HepG2 (cell line): ENCODE results near the gene RELL1. TPM values are rescaled to one million over a fixed set of nuclear protein-coding genes. Genes with fewer than 3 reads are reported as not detected.

ENCODE experiments used
- ATAC-seq: fragments of 200-7000 bp; cut with Tn5 transposase; 3 replicates; pipeline ENCODE4 v1.9.1; 2020; ENCODE audit warnings: mild to moderate bottlenecking, moderate library complexity
- BruUV-seq: library from RNA; stranded (reverse); fragments of 400-500 nt; replicated peaks from 2 replicates; lab custom pipeline; 2021; lab: Mats Ljungman, UMichigan
- CTCF ChIA-PET: fragments of 300-600 bp; formaldehyde crosslinking; extraction: SDS; loops from one replicate; lab custom pipeline; 2021; ENCODE audit warnings: low total read pairs, inconsistent platforms, low intra/inter-chr PET ratio; lab: Yijun Ruan, JAX
- POLR2A ChIA-PET: fragments of 350-600 bp; sonication (Branson Sonifier 250); formaldehyde crosslinking; loops from one replicate; lab custom pipeline; 2020; ENCODE audit warnings: antibody characterized with exemption, inconsistent platforms; lab: Yijun Ruan, JAX
- DNase-seq: peaks from one replicate; pipeline ENCODE4 v3.0.0-alpha.2; 2015; ENCODE audit warnings: low spot score
- FAIRE-seq: peaks from 3 replicates; lab custom pipeline; 2011; peaks lifted over from hg19 to GRCh38; lab: Jason Lieb, UNC
- H2AFZ ChIP-seq: one replicate; pipeline ENCODE4 v1.6.1; 2011; ENCODE audit warnings: low read length, inconsistent platforms
- H3K27ac ChIP-seq: fragments of 300-600 bp; 3 replicates; pipeline ENCODE4 v1.8.0; 2011; ENCODE audit warnings: mixed run types, mild to moderate bottlenecking, mixed read lengths, low read length, inconsistent platforms; ENCODE audit not compliant: insufficient read depth; ENCODE audit errors: extremely low read length
- H3K27me3 ChIP-seq, 2 experiments: fragments of 200-600 bp in 1 of 2; 2 replicates in 1 of 2; 3 replicates in 1 of 2; pipeline versions ENCODE4 v1.6.0 to v1.8.0; 2011; ENCODE audit warnings: low read length in 2 of 2, mild to moderate bottlenecking in 2 of 2, moderate library complexity in 2 of 2, inconsistent platforms in 1 of 2; ENCODE audit not compliant: insufficient read depth in 2 of 2, control insufficient read depth in 1 of 2
- H3K36me3 ChIP-seq, 2 experiments: fragments of 200-600 bp in 1 of 2; replicated peaks in 1 of 2; 2 replicates in 1 of 2; 3 replicates in 1 of 2; pipeline versions ENCODE4 v1.5.1 to v1.8.0; 2011; ENCODE audit warnings: low read length in 2 of 2, inconsistent platforms in 1 of 2; ENCODE audit not compliant: insufficient read depth in 2 of 2, control insufficient read depth in 1 of 2
- H3K4me1 ChIP-seq: 2 replicates; pipeline ENCODE4 v1.5.1; 2012; ENCODE audit warnings: low read length, inconsistent platforms; ENCODE audit not compliant: insufficient read depth
- H3K4me2 ChIP-seq: 2 replicates; pipeline ENCODE4 v1.6.0; 2011; ENCODE audit warnings: low read depth, low read length, inconsistent platforms
- H3K4me3 ChIP-seq, 3 experiments: fragments of 200-600 bp in 1 of 3; sonication (generic), shearing (Covaris generic) in 1 of 3; replicated peaks in 1 of 3; 2 replicates each; pipeline ENCODE4 v1.5.1; 2011 to 2016; ENCODE audit warnings: low read length in 3 of 3, inconsistent platforms in 2 of 3, low read depth in 2 of 3, mild to moderate bottlenecking in 2 of 3, control low read depth in 1 of 3, mixed read lengths in 1 of 3; ENCODE audit not compliant: insufficient read depth in 1 of 3
- H3K79me2 ChIP-seq: one replicate; pipeline ENCODE4 v1.6.1; 2011; ENCODE audit warnings: low read length, inconsistent platforms; ENCODE audit not compliant: insufficient read depth
- H3K9ac ChIP-seq: 2 replicates; pipeline ENCODE4 v1.6.0; 2011; ENCODE audit warnings: mild to moderate bottlenecking, low read depth, low read length, inconsistent platforms; ENCODE audit not compliant: insufficient read depth
- H3K9me3 ChIP-seq: 2 replicates; pipeline ENCODE4 v1.5.1; 2012; ENCODE audit warnings: mild to moderate bottlenecking, low read length
- H4K20me1 ChIP-seq: 2 replicates; pipeline ENCODE4 v1.6.0; 2011; ENCODE audit warnings: inconsistent platforms, mild to moderate bottlenecking, low read length, moderate library complexity; ENCODE audit not compliant: insufficient read depth
- AKAP8 ChIP-seq: sonication (generic); formaldehyde crosslinking; IDR thresholded peaks from 2 replicates; pipeline ENCODE4 v1.5.1; 2020; ENCODE audit warnings: mild to moderate bottlenecking, missing genetic modification reagents
- ARHGAP35 ChIP-seq: sonication (generic); formaldehyde crosslinking; IDR thresholded peaks from 2 replicates; pipeline ENCODE4 v1.9.0; 2022; ENCODE audit warnings: mild to moderate bottlenecking, inconsistent platforms, moderate library complexity, missing genetic modification reagents, borderline replicate concordance
- CREBL2 ChIP-seq: sonication (generic); formaldehyde crosslinking; IDR thresholded peaks from 2 replicates; pipeline ENCODE4 v1.8.1; 2023; ENCODE audit warnings: missing genetic modification reagents, mild to moderate bottlenecking, borderline replicate concordance
- FOXK2 ChIP-seq: fragments of 450-650 bp; IDR thresholded peaks from 2 replicates; pipeline ENCODE4 v1.6.1; 2016
- FOXM1 ChIP-seq: sonication (generic); formaldehyde crosslinking; IDR thresholded peaks from 2 replicates; pipeline ENCODE4 v1.5.0; 2020; ENCODE audit warnings: missing genetic modification reagents
- GZF1 ChIP-seq: sonication (generic); formaldehyde crosslinking; IDR thresholded peaks from 2 replicates; pipeline ENCODE4 v1.5.1; 2020; ENCODE audit warnings: mild to moderate bottlenecking, missing genetic modification reagents
- HCFC1 ChIP-seq: fragments of 150-350 bp; IDR thresholded peaks from 2 replicates; pipeline ENCODE4 v1.6.1; 2014; ENCODE audit warnings: low read depth, low read length
- JUNB ChIP-seq: sonication (generic); formaldehyde crosslinking; IDR thresholded peaks from 2 replicates; pipeline ENCODE4 v1.8.0; 2022; ENCODE audit warnings: missing genetic modification reagents, mild to moderate bottlenecking, borderline replicate concordance
- MTF1 ChIP-seq: sonication (generic); formaldehyde crosslinking; IDR thresholded peaks from 2 replicates; pipeline ENCODE4 v1.5.0; 2020; ENCODE audit warnings: missing genetic modification reagents
- MYNN ChIP-seq: sonication (generic); formaldehyde crosslinking; IDR thresholded peaks from 2 replicates; pipeline ENCODE4 v1.4.0; 2020; ENCODE audit warnings: mild to moderate bottlenecking, low read depth, missing genetic modification reagents
- SRSF4 ChIP-seq: fragments of 200-400 bp; formaldehyde crosslinking; IDR thresholded peaks from one replicate; pipeline ENCODE4 v1.6.1; 2018; ENCODE audit warnings: mild to moderate bottlenecking, low read depth, low read length, moderate library complexity; ENCODE audit not compliant: poor library complexity, severe bottlenecking
- XBP1 ChIP-seq: sonication (generic); formaldehyde crosslinking; IDR thresholded peaks from 2 replicates; pipeline ENCODE4 v1.5.0; 2020; ENCODE audit warnings: missing genetic modification reagents
- ZBTB2 ChIP-seq: sonication (generic); formaldehyde crosslinking; IDR thresholded peaks from 2 replicates; pipeline ENCODE4 v1.8.0; 2022; ENCODE audit warnings: low read depth, missing genetic modification reagents
- ZBTB37 ChIP-seq: sonication (generic); formaldehyde crosslinking; IDR thresholded peaks from 2 replicates; pipeline ENCODE4 v1.4.0; 2020; ENCODE audit warnings: mild to moderate bottlenecking, missing genetic modification reagents
- ZC3H4 ChIP-seq: sonication (generic); formaldehyde crosslinking; IDR thresholded peaks from 2 replicates; pipeline ENCODE4 v1.4.0; 2020; ENCODE audit warnings: missing genetic modification reagents, borderline replicate concordance
- ZNF550 ChIP-seq: sonication (generic); formaldehyde crosslinking; IDR thresholded peaks from 2 replicates; pipeline ENCODE4 v1.4.0; 2020; ENCODE audit warnings: mild to moderate bottlenecking, missing genetic modification reagents, borderline replicate concordance
- ZNF597 ChIP-seq: sonication (generic); formaldehyde crosslinking; IDR thresholded peaks from 2 replicates; pipeline ENCODE4 v1.5.0; 2020; ENCODE audit warnings: missing genetic modification reagents
- WGBS: methylation state at CpG from one replicate; pipeline ENCODE4 v1.1.6; 2017; ENCODE audit warnings: low lambda C conversion rate; 5-methylcytosine and 5-hydroxymethylcytosine counted together
- in situ Hi-C: cut with HindIII; loops from 2 replicates; pipeline ENCODE4 v1.10.0; 2017; ENCODE audit warnings: low pct_unique_long_range_greater_than_20kb; ENCODE audit not compliant: extremely low pct_ligation_motif_present
- intact Hi-C: fragments of 100-400 bp; cut with micrococcal nuclease; formaldehyde crosslinking; loops from one replicate; pipeline ENCODE4 v1.10.0; 2022; ENCODE audit not compliant: unreplicated experiment
- polyA plus RNA-seq, 8 experiments: library from polyadenylated mRNA; depleted of rRNA in 3 of 8; stranded (reverse) in 7 of 8; unstranded in 1 of 8; fragments of >200 nt; fragmentation: Illumina TruSeq in 4 of 8; extraction: Trizol in 4 of 8; gene quantifications; 2 replicates each; pipeline versions ENCODE4 v1.2.1 to v1.2.3, GENCODE V29; 2011 to 2016; ENCODE audit warnings: low read depth in 4 of 8, missing spikeins in 1 of 8, mixed read lengths in 1 of 8; ENCODE audit not compliant: insufficient read depth in 1 of 8
- total RNA-seq, 5 experiments: library from RNA; depleted of rRNA; stranded (reverse); fragments of >200 nt; fragmentation: Illumina TruSeq; extraction: Trizol; gene quantifications; 2 replicates each; pipeline ENCODE4 v1.2.3, GENCODE V29; 2016; ENCODE audit warnings: low read depth in 1 of 5

RELL1 gene
- total and polyA plus RNA-seq, 2 of the 13 experiments (the other 11 are each of a cell fraction or from before 2014, with no cell fraction given), result 8.4 to 58.4 TPM

- peaks cover 49% of the 10 kb centered on the region for H3K4me1 ChIP-seq
- no TSS peak for BruUV-seq
- no peak overlapping the region for H3K4me2 ChIP-seq
- no peak for TF ChIP-seq FOXK2
- no peak for TF ChIP-seq SRSF4
- no peak for TF ChIP-seq XBP1 (CRISPR knock-in tag)
- TF ChIP-seq ZBTB2 (CRISPR knock-in tag), result no peak
- TF ChIP-seq ZNF550, result no peak
- no peak for TF ChIP-seq AKAP8
- no peak overlapping the region for H2AFZ ChIP-seq
- H4K20me1 ChIP-seq, result no peaks in the 10 kb centered on the region
- ATAC-seq, result no peak
- no peak for FAIRE-seq
- H3K79me2 ChIP-seq, result peaks cover 15% of the 10 kb centered on the region
- intact Hi-C loops (no loop called here), in situ Hi-C loops (no loop called here)
- WGBS, result 96% methylated on average over 5 of the region's 5 CpGs
- H3K9me3 ChIP-seq, result no peaks in the 10 kb centered on the region
- no peak overlapping the region for H3K4me3 ChIP-seq
- H3K36me3 ChIP-seq, result peaks cover 2 to 16% of the 10 kb centered on the region in 2 experiments; a peak in 3 of 5 replicates
- no peak overlapping the region for H3K9ac ChIP-seq
- POLR2A ChIA-PET, result no interaction called here
- DNase-seq, result no peak
- CTCF ChIA-PET, result no interaction called here
- no peak overlapping the region for H3K27ac ChIP-seq
- H3K27me3 ChIP-seq, result no peaks in the 10 kb centered on the region
Observed at GRCh38 chr4:37650481-37650880, 35.7 kb downstream of the RELL1 start.

- Histone ChIP-seq H3K9ac (no peak overlapping the region), H3K27ac (no peak overlapping the region), H3K4me3 (no peak overlapping the region), H3K4me1 (peaks cover 49% of the 10 kb centered on the region), H4K20me1 (no peaks in the 10 kb centered on the region), H3K9me3 (no peaks in the 10 kb centered on the region), H3K4me2 (no peak overlapping the region), H3K36me3 (peaks cover 2 to 25% of the 10 kb centered on the region in 2 experiments; a peak in 4 of 5 replicates), H3K27me3 (no peaks in the 10 kb centered on the region), H3K79me2 (peaks cover 15% of the 10 kb centered on the region), H2AFZ (no peak overlapping the region)
- 95% methylated on average over 11 of the region's 11 CpGs for whole genome bisulfite sequencing
- FAIRE-seq, result no peak
- BruUV-seq, result no TSS peak
- ATAC-seq, result no peak
- ChIA-PET CTCF (no interaction called here), POLR2A (no interaction called here)
- intact Hi-C loops, result loop anchor here (5.0 kb wide), 2 partner anchors 33 to 78 kb away; no protein-coding TSS in a partner anchor
- in situ Hi-C loops, result no loop called here
- no peak for DNase-seq
- TF ChIP-seq ZBTB37 (CRISPR knock-in tag) (no peak), JUNB (CRISPR knock-in tag) (no peak), ZNF597 (CRISPR knock-in tag) (no peak), MTF1 (CRISPR knock-in tag) (no peak), XBP1 (CRISPR knock-in tag) (no peak), ZC3H4 (CRISPR knock-in tag) (no peak), FOXM1 (CRISPR knock-in tag) (no peak), CREBL2 (no peak), GZF1 (no peak), HCFC1 (no peak), ARHGAP35 (CRISPR knock-in tag) (no peak), MYNN (CRISPR knock-in tag) (no peak)
Observed at GRCh38 chr4:37649268-37649667, 36.9 kb downstream of the RELL1 start.
